GM19455 (cell line): Measurements from ENCODE around the gene SH3TC1.

Source experiments
- ATAC-seq: cut with Tn5 transposase; IDR thresholded peaks from one replicate; pipeline ENCODE4 v1.9.1; 2021; ENCODE audit not compliant: unreplicated experiment

The SH3TC1 gene

GRCh38 chr4:8259743-8260430, 60.8 kb downstream of the SH3TC1 start:
- no peak for ATAC-seq

GRCh38 chr4:8260656-8261111, 61.6 kb downstream of the SH3TC1 start:
- ATAC-seq = no peak

GRCh38 chr4:8261851-8262535, 62.9 kb downstream of the SH3TC1 start:
- ATAC-seq = no peak

- ATAC-seq = no peak
Measured at GRCh38 chr4:8262637-8263322, 63.7 kb downstream of the SH3TC1 start.

GRCh38 chr4:8263397-8263796, 64.3 kb downstream of the SH3TC1 start:
- ATAC-seq = no peak

- ATAC-seq = no peak
Measured at GRCh38 chr4:8264106-8264505, 65.0 kb downstream of the SH3TC1 start.

- no peak for ATAC-seq
Measured at GRCh38 chr4:8265171-8265929, 66.3 kb downstream of the SH3TC1 start.

GRCh38 chr4:8266088-8266487, 67.0 kb downstream of the SH3TC1 start:
- no peak for ATAC-seq

- no peak for ATAC-seq
Measured at GRCh38 chr4:8266508-8266907, 67.4 kb downstream of the SH3TC1 start.

- ATAC-seq = no peak
Measured at GRCh38 chr4:8267077-8267476, 68.0 kb downstream of the SH3TC1 start.

GRCh38 chr4:8268211-8268610, 69.1 kb downstream of the SH3TC1 start:
- no peak for ATAC-seq

GRCh38 chr4:8268901-8269534, 69.9 kb downstream of the SH3TC1 start:
- no peak for ATAC-seq

- ATAC-seq = no peak
Measured at GRCh38 chr4:8269535-8270417, 70.7 kb downstream of the SH3TC1 start, which contains the start of gene HTRA3. HTRA3 (plus strand) TSS chr4:8269754; CDS start chr4:8269969, 215 bp downstream.

GRCh38 chr4:8270418-8270771, 71.3 kb downstream of the SH3TC1 start:
- ATAC-seq = no peak

- no peak for ATAC-seq
Measured at GRCh38 chr4:8270912-8271815, 72.1 kb downstream of the SH3TC1 start.

- no peak for ATAC-seq
Measured at GRCh38 chr4:8271821-8272220, 72.7 kb downstream of the SH3TC1 start.

- no peak for ATAC-seq
Measured at GRCh38 chr4:8272472-8273428, 73.7 kb downstream of the SH3TC1 start.

- ATAC-seq = no peak
Measured at GRCh38 chr4:8273450-8273849, 74.4 kb downstream of the SH3TC1 start.
